Measurements from ENCODE around the gene USP40.
A peak's percentile ranks its signal among the peaks of the same experiment; 100 is the strongest.

The USP40 gene

GRCh38 chr2:233487748-233488345, 78.7 kb downstream of the USP40 start:
- Histone ChIP-seq H3K27ac (peak overlapping the region; percentile 69 to 84), H3K4me3 (no peak overlapping the region)
- no peak for DNase-seq (ENCODE audit: low spot score)
- TF ChIP-seq, protein P1, sequence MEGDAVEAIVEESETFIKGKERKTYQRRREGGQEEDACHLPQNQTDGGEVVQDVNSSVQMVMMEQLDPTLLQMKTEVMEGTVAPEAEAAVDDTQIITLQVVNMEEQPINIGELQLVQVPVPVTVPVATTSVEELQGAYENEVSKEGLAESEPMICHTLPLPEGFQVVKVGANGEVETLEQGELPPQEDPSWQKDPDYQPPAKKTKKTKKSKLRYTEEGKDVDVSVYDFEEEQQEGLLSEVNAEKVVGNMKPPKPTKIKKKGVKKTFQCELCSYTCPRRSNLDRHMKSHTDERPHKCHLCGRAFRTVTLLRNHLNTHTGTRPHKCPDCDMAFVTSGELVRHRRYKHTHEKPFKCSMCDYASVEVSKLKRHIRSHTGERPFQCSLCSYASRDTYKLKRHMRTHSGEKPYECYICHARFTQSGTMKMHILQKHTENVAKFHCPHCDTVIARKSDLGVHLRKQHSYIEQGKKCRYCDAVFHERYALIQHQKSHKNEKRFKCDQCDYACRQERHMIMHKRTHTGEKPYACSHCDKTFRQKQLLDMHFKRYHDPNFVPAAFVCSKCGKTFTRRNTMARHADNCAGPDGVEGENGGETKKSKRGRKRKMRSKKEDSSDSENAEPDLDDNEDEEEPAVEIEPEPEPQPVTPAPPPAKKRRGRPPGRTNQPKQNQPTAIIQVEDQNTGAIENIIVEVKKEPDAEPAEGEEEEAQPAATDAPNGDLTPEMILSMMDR (IDR thresholded peaks at IDR 0.05), result no peak

GRCh38 chr2:233486778-233487552, 79.6 kb downstream of the USP40 start:
- DNase-seq (ENCODE audit: low spot score), result no peak
- H3K27ac ChIP-seq, result peak overlapping the region; percentile 69 to 84
- TF ChIP-seq, protein P1 (IDR thresholded peaks at IDR 0.05), result no peak

GRCh38 chr2:233486357-233486756, 80.2 kb downstream of the USP40 start:
- H3K4me3 ChIP-seq, result no peak overlapping the region
- TF ChIP-seq, protein P1 (IDR thresholded peaks at IDR 0.05), result no peak
- DNase-seq (ENCODE audit: low spot score), result no peak
- peak overlapping the region; percentile 32 to 84 for H3K27ac ChIP-seq

More at GRCh38 chr2:233486778-233487552, 79.6 kb downstream of the USP40 start:
- H3K4me3 ChIP-seq, result no peak overlapping the region

- no peak for DNase-seq (ENCODE audit: low spot score)
- peak overlapping the region in 1 of 2 donors; percentile 84 for H3K27ac ChIP-seq
- no peak overlapping the region for H3K4me3 ChIP-seq
- TF ChIP-seq, protein P1 (IDR thresholded peaks at IDR 0.05), result no peak
These were observed 80.9 kb downstream of the USP40 start for GRCh38 chr2:233485726-233486125.

DNA sequence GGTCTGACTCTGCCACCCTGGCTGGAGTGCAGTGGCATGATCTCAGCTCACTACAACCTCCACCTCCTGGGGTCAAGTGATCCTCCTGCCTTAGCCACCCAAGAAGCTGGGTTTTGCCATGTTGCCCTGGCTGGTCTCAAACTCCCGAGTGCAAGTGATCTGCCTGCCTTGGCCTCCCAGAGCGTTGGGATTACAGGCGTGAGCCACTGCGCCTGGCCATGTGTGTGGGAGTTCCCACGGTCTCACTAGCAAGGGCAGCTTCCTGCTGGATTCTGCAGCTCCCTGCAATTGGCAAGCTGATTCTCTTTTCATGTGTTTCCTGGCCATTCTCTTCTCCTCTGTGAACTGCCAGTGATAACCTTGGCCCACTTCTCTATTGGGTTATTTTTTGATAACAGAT, 84.0 kb downstream of the USP40 start:
- H3K27ac ChIP-seq, result no peak overlapping the region
- DNase-seq (ENCODE audit: low spot score), result no peak
- no peak overlapping the region for H3K4me3 ChIP-seq
- TF ChIP-seq, protein P1 (IDR thresholded peaks at IDR 0.05), result no peak

DNA sequence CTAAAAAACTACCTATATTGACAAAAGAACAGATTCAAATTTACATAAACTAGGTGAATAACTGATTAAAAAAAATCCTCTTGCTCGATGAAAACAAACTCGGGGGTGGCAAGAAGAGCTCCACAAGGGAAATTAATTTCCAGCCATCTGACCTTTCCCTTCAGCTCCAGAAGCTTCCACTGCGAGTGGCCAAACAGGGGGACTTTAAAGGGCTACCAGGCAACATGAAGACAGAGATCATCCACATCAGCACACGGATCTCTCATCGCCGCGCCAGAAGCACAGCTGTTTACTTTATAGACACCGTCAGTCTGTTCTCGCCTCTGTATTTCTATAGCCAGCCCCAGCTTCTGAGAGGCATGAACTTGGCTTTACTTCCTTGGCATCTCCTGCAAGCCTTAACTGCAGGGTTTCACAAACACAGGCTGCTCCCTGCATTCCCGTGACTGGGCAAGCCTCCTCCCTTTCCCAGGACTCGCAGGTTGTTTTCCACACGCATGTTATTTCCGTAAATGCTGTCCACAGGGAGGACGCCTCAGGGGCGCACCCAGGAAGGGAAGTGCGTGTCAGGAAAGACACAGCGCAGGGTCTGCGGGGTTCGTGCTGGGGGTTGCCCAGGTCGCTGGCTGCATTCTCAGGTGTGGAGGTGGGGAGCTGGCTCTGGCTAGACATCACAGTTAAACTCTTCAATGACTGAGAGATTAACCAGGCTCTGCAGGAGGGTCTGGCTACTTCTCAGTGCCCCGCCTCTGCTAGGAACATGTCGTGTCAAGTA, 85.0 kb downstream of the USP40 start:
- TF ChIP-seq, protein P1 (IDR thresholded peaks at IDR 0.05), result no peak
- H3K4me3 ChIP-seq, result peak overlapping the region; percentile 10
- peak overlapping the region in 1 of 2 donors; percentile 59 for H3K27ac ChIP-seq
- DNase-seq (ENCODE audit: low spot score), result no peak

Measured in coronary artery (tissue), 2 donors.